Measurements from ENCODE around the gene CNOT3.

DNA sequence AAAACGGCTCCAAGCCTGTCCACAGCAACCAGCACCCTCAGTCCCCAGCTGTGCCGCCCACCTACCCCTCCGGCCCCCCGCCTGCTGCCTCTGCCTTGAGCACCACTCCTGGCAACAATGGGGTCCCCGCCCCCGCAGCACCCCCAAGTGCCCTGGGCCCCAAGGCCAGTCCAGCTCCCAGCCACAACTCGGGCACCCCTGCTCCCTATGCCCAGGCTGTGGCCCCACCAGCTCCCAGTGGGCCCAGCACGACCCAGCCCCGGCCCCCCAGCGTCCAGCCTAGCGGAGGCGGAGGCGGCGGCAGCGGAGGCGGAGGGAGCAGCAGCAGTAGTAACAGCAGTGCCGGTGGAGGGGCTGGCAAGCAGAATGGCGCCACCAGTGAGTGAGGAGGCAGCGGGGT is 10.6 kb downstream of the CNOT3 start:
- TF ChIP-seq, protein P1, sequence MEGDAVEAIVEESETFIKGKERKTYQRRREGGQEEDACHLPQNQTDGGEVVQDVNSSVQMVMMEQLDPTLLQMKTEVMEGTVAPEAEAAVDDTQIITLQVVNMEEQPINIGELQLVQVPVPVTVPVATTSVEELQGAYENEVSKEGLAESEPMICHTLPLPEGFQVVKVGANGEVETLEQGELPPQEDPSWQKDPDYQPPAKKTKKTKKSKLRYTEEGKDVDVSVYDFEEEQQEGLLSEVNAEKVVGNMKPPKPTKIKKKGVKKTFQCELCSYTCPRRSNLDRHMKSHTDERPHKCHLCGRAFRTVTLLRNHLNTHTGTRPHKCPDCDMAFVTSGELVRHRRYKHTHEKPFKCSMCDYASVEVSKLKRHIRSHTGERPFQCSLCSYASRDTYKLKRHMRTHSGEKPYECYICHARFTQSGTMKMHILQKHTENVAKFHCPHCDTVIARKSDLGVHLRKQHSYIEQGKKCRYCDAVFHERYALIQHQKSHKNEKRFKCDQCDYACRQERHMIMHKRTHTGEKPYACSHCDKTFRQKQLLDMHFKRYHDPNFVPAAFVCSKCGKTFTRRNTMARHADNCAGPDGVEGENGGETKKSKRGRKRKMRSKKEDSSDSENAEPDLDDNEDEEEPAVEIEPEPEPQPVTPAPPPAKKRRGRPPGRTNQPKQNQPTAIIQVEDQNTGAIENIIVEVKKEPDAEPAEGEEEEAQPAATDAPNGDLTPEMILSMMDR (IDR thresholded peaks at IDR 0.05): no peak
- no peak for TF ChIP-seq POLR2A (IDR thresholded peaks at IDR 0.05)

All from body of pancreas (tissue), 4 donors.